NK-92 (cell line): ENCODE measurements around the gene INSM1.

ENCODE experiments used
- DNase-seq: peaks from one replicate; lab custom pipeline; 2025; ENCODE audit not compliant: unreplicated experiment; lab: John Stamatoyannopoulos, UW

The INSM1 gene

DNA sequence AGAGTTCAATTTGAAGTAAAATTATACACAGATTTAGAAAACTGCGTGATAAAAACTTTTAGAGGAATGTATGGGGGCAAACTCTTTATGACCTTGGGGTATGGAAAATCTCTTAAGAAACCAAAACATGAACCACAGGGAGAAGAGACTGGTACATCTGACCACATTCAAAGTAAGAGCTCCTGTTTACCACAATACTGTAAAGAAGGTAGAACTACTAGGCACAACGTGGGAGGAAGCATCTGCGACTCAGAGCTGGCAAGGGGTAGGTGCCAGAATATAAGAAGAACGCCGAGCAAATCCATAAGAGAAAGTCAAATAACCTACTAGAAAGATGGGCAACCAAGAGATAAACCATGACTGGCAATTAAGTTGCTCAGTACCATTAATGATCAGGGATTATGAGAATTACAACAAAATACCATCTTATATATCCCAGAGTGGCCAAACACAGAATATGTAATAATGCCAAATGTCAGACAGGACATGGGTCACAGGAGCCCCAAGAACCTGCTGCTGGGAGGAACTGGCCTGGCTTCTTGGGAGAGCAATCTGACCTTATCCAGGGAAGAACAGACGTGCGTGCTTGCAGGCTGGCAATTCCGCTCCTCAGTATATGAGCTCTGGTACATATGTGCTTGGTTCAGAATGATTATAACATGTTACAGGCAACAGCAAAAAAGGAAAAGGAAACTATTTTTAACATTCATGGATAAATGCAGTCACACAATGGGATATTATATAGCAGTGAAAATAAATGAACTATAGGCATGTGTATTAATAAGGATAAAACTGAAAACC lies 50.2 kb downstream of the INSM1 start:
- DNase-seq = no peak
